Measurements from ENCODE around the gene PXDN.

Gene PXDN

GRCh38 chr2:1651121-1652033 lies 92.9 kb downstream of the PXDN start:
- no peak for DNase-seq

- DNase-seq = no peak
These were observed 94.0 kb downstream of the PXDN start for GRCh38 chr2:1650085-1650872.

GRCh38 chr2:1649103-1650084 lies 94.9 kb downstream of the PXDN start:
- DNase-seq = no peak

- no peak for DNase-seq
These were observed 95.8 kb downstream of the PXDN start for GRCh38 chr2:1648241-1649102.

GRCh38 chr2:1647417-1648240 lies 96.7 kb downstream of the PXDN start:
- no peak for DNase-seq

GRCh38 chr2:1645761-1646476 lies 98.4 kb downstream of the PXDN start:
- DNase-seq = no peak

- DNase-seq = no peak
These were observed 99.9 kb downstream of the PXDN start for GRCh38 chr2:1644427-1644826.

GRCh38 chr2:1642993-1643619 lies 101.2 kb downstream of the PXDN start:
- DNase-seq = no peak

- no peak for DNase-seq
These were observed 102.1 kb downstream of the PXDN start for GRCh38 chr2:1642066-1642861.

- DNase-seq = peak in 4 of 51 donors; percentile 9 to 11 (median 10)
These were observed 102.8 kb downstream of the PXDN start for GRCh38 chr2:1641523-1641922.

GRCh38 chr2:1640301-1641135 lies 103.8 kb downstream of the PXDN start:
- no peak for DNase-seq

- DNase-seq = no peak
These were observed 105.0 kb downstream of the PXDN start for GRCh38 chr2:1639086-1639858.

GRCh38 chr2:1638281-1638860 lies 105.9 kb downstream of the PXDN start:
- no peak for DNase-seq

GRCh38 chr2:1636791-1637415 lies 107.4 kb downstream of the PXDN start:
- DNase-seq = no peak

- DNase-seq = no peak
These were observed 108.5 kb downstream of the PXDN start for GRCh38 chr2:1635823-1636222.

Measured in hypothalamus (tissue), 51 donors.